ENCODE results near the gene SAMD9.
A peak's percentile ranks its signal among the peaks of the same experiment; 100 is the strongest.

The SAMD9 gene

DNA sequence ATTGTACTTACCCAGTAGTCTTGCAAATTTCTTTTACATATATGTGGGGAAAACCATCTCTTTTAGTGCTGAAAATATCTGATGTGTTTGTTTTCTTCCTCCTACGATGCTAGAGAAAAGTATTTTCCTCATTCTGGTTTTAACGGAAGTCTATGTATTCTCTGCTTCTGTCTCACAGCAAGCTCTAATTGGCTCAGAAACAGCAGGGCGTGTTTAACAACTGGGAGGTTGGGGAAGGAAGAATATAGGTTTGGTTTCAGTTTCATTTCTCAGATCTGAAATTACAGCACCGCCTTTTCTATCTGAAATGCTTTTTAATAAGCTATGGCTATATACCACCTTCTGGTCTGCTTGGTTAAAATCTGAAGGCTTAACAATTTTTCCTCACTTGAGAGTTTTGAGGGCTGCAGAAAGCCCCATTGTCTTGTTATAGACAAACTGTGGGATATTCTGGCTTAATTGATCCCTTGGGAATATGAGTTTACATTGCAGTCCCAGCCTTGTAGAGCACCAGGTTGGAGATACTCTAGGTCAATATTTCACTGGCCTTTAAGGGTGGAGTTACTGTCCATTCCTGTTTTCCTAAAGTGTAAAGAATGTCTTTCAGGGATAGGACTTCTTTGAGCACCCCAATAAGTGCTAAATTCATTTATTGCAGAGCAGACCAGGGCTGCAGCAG, at the start of gene SAMD9:
SAMD9 (minus strand) TSS at position 128 of the 679 bp plus-strand sequence. CDS start 11,882 bp downstream, outside the sequence.
- H3K27me3 ChIP-seq (ENCODE audit: control insufficient read depth in 2 of 2, insufficient read depth in 2 of 2, low read length in 2 of 2): no peaks in the 10 kb centered on the region
- peak within 1 kb of the TSS; percentile 26 to 68 for H3K9ac ChIP-seq (ENCODE audit: low read depth in 1 of 2, low read length in 2 of 2)
- H3K9me3 ChIP-seq (ENCODE audit: control insufficient read depth in 2 of 2, low read length in 2 of 2): no peaks in the 10 kb centered on the region
- peak within 1 kb of the TSS; percentile 70 to 80 for H3K4me3 ChIP-seq (ENCODE audit: low read length in 2 of 2)
- peaks cover 0 to 3% of the 10 kb centered on the region in 2 donors for H3K36me3 ChIP-seq (ENCODE audit: control insufficient read depth in 2 of 2, insufficient read depth in 2 of 2, low read length in 2 of 2)
- H3K4me1 ChIP-seq (ENCODE audit: control insufficient read depth in 2 of 2, insufficient read depth in 2 of 2, low read length in 2 of 2): peaks cover 10 to 13% of the 10 kb centered on the region in 2 donors
- H3K27ac ChIP-seq (ENCODE audit: low read depth in 2 of 2, low read length in 2 of 2): peak within 1 kb of the TSS; percentile 67 to 77

DNA sequence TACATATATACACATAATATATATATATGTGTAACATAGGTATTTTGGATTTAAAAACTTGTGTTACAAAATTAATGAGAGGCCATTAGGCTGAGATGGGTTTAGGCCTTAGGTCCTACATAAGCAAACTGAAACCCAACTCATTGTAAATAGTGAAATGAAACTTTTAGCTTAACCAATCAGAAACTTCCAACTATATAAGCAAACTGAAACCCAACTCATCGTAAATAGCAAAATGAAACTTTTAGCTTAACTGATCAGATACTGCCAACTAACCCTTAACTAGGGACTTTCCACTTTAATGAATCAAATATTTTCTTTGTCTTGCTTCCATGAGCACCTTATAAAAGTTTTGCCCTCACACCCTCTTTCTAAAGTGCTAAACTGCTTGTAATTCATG, 47.7 kb upstream of the SAMD9 start:
- Histone ChIP-seq H3K9me3 (ENCODE audit: control insufficient read depth in 2 of 2, low read length in 2 of 2) (no peaks in the 10 kb centered on the region), H3K4me1 (ENCODE audit: control insufficient read depth in 2 of 2, insufficient read depth in 2 of 2, low read length in 2 of 2) (no peaks in the 10 kb centered on the region), H3K4me3 (ENCODE audit: low read length in 2 of 2) (peak overlapping the region in 1 of 2 donors; percentile 9), H3K9ac (ENCODE audit: low read depth in 1 of 2, low read length in 2 of 2) (no peak overlapping the region), H3K27ac (ENCODE audit: low read depth in 2 of 2, low read length in 2 of 2) (no peak overlapping the region), H3K36me3 (ENCODE audit: control insufficient read depth in 2 of 2, insufficient read depth in 2 of 2, low read length in 2 of 2) (no peaks in the 10 kb centered on the region), H3K27me3 (ENCODE audit: control insufficient read depth in 2 of 2, insufficient read depth in 2 of 2, low read length in 2 of 2) (no peaks in the 10 kb centered on the region)

DNA sequence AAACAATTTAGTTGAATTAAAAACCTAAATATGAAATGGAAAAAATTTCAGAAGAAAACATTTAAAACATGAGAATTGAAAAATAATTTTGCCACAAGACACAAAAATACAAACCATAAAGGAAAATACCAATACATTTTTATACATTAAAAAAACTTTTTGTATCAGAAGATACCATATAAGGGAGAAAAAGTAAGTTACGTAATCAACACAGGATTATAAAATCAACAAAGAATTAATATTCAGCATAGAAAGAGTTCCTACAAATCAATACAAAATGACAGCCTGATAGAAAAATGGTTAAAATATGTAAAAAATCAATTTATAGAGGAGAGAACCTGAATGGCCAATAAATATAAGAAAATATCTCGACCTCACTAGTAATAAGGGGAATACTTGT, 47.0 kb upstream of the SAMD9 start:
- no peak overlapping the region for H3K27ac ChIP-seq (ENCODE audit: low read depth in 2 of 2, low read length in 2 of 2)
- no peak overlapping the region for H3K4me3 ChIP-seq (ENCODE audit: low read length in 2 of 2)
- no peaks in the 10 kb centered on the region for H3K27me3 ChIP-seq (ENCODE audit: control insufficient read depth in 2 of 2, insufficient read depth in 2 of 2, low read length in 2 of 2)
- H3K9ac ChIP-seq (ENCODE audit: low read depth in 1 of 2, low read length in 2 of 2): no peak overlapping the region
- no peaks in the 10 kb centered on the region for H3K36me3 ChIP-seq (ENCODE audit: control insufficient read depth in 2 of 2, insufficient read depth in 2 of 2, low read length in 2 of 2)
- no peaks in the 10 kb centered on the region for H3K4me1 ChIP-seq (ENCODE audit: control insufficient read depth in 2 of 2, insufficient read depth in 2 of 2, low read length in 2 of 2)
- H3K9me3 ChIP-seq (ENCODE audit: control insufficient read depth in 2 of 2, low read length in 2 of 2): no peaks in the 10 kb centered on the region

DNA sequence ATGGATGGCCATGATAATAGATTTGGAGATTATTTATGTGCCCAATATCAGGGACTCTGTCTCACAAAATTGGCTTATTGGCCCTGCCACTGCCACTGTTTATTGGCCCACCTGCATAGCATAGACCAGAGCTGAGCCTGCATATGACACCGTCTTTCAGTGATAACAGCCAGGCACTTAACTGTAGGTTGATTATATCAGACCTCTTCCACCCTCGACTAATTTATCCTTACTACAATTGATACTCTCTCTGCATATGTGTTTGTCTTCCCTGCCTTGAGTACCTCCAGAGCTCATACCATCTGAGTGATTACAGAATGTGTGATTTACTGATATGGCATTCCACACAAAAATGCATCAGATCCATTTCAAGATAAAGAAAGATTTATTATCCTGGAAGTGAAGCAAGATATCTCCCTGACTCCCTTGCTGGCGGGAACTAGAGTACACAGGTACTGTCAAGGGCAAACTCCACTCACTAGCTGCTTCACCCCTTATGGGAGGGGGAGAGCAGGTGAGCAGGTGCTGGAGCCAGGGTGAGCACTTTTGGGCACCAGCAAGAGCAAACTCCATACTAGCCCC, 43.5 kb upstream of the SAMD9 start:
- no peaks in the 10 kb centered on the region for H3K27me3 ChIP-seq (ENCODE audit: control insufficient read depth in 2 of 2, insufficient read depth in 2 of 2, low read length in 2 of 2)
- H3K9me3 ChIP-seq (ENCODE audit: control insufficient read depth in 2 of 2, low read length in 2 of 2): no peaks in the 10 kb centered on the region
- H3K9ac ChIP-seq (ENCODE audit: low read depth in 1 of 2, low read length in 2 of 2): no peak overlapping the region
- H3K4me3 ChIP-seq (ENCODE audit: low read length in 2 of 2): no peak overlapping the region
- H3K36me3 ChIP-seq (ENCODE audit: control insufficient read depth in 2 of 2, insufficient read depth in 2 of 2, low read length in 2 of 2): no peaks in the 10 kb centered on the region
- H3K4me1 ChIP-seq (ENCODE audit: control insufficient read depth in 2 of 2, insufficient read depth in 2 of 2, low read length in 2 of 2): no peaks in the 10 kb centered on the region
- H3K27ac ChIP-seq (ENCODE audit: low read depth in 2 of 2, low read length in 2 of 2): no peak overlapping the region

DNA sequence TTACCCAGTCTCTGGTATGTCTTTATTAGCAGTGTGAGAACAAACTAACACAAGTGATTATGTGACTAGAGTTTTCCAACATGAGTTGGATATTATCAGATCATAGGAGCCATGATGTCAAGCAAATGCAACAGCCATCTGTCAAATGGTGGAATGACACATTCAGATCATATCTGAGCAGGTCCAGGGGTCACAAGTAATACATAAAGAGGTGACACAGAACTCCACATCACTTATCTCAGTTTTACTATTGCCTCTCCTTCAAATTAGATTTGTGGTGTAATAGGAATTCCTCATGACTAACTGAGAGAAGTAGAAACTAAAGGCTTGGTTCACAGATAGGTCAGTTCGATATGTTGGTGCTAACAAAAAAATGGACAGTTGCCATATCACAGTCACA, 42.6 kb upstream of the SAMD9 start:
- H3K4me3 ChIP-seq (ENCODE audit: low read length in 2 of 2): no peak overlapping the region
- H3K9ac ChIP-seq (ENCODE audit: low read depth in 1 of 2, low read length in 2 of 2): no peak overlapping the region
- no peaks in the 10 kb centered on the region for H3K4me1 ChIP-seq (ENCODE audit: control insufficient read depth in 2 of 2, insufficient read depth in 2 of 2, low read length in 2 of 2)
- H3K36me3 ChIP-seq (ENCODE audit: control insufficient read depth in 2 of 2, insufficient read depth in 2 of 2, low read length in 2 of 2): no peaks in the 10 kb centered on the region
- no peaks in the 10 kb centered on the region for H3K9me3 ChIP-seq (ENCODE audit: control insufficient read depth in 2 of 2, low read length in 2 of 2)
- H3K27ac ChIP-seq (ENCODE audit: low read depth in 2 of 2, low read length in 2 of 2): no peak overlapping the region
- no peaks in the 10 kb centered on the region for H3K27me3 ChIP-seq (ENCODE audit: control insufficient read depth in 2 of 2, insufficient read depth in 2 of 2, low read length in 2 of 2)

DNA sequence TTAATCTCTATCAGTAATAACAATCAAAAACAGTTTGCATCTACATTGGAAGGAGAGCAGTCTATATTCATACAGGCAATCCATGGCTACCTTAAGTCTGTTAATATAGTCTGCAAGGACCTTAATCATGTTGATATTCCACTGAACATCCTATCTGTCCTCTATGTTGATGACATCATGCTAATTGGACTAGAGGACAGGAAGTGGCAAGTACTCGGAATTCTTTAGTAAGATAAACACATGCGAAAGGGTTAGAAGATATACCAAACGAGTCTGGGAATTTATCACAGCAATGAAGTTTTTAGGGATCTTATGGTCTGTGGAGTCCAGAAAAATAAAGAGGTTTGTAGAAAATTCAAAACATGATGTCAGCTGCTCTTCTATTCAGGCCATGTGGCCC, 41.7 kb upstream of the SAMD9 start:
- no peaks in the 10 kb centered on the region for H3K36me3 ChIP-seq (ENCODE audit: control insufficient read depth in 2 of 2, insufficient read depth in 2 of 2, low read length in 2 of 2)
- H3K9me3 ChIP-seq (ENCODE audit: control insufficient read depth in 2 of 2, low read length in 2 of 2): no peaks in the 10 kb centered on the region
- no peak overlapping the region for H3K27ac ChIP-seq (ENCODE audit: low read depth in 2 of 2, low read length in 2 of 2)
- H3K27me3 ChIP-seq (ENCODE audit: control insufficient read depth in 2 of 2, insufficient read depth in 2 of 2, low read length in 2 of 2): no peaks in the 10 kb centered on the region
- no peak overlapping the region for H3K4me3 ChIP-seq (ENCODE audit: low read length in 2 of 2)
- no peak overlapping the region for H3K9ac ChIP-seq (ENCODE audit: low read depth in 1 of 2, low read length in 2 of 2)
- H3K4me1 ChIP-seq (ENCODE audit: control insufficient read depth in 2 of 2, insufficient read depth in 2 of 2, low read length in 2 of 2): no peaks in the 10 kb centered on the region

DNA sequence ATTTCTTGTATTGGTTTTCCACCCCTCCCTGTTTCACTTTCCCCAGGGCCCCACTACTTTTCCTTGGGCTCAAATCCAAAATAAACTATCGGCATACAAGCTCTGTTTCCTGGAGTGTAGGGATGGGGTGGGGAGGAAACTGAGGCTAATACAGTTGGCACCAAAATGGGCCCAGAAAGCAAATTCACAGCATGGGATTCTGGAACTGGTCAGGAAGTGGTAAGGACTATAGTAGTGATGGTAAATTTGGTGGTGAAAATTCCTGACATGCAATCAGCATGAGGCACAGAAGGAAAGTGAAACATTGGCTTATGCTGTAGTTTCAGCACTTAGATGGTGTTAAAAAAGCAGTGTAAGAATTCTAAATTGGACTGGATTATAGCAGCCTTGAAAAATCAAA, 39.1 kb upstream of the SAMD9 start:
- Histone ChIP-seq H3K4me3 (ENCODE audit: low read length in 2 of 2) (no peak overlapping the region), H3K9me3 (ENCODE audit: control insufficient read depth in 2 of 2, low read length in 2 of 2) (no peaks in the 10 kb centered on the region)

DNA sequence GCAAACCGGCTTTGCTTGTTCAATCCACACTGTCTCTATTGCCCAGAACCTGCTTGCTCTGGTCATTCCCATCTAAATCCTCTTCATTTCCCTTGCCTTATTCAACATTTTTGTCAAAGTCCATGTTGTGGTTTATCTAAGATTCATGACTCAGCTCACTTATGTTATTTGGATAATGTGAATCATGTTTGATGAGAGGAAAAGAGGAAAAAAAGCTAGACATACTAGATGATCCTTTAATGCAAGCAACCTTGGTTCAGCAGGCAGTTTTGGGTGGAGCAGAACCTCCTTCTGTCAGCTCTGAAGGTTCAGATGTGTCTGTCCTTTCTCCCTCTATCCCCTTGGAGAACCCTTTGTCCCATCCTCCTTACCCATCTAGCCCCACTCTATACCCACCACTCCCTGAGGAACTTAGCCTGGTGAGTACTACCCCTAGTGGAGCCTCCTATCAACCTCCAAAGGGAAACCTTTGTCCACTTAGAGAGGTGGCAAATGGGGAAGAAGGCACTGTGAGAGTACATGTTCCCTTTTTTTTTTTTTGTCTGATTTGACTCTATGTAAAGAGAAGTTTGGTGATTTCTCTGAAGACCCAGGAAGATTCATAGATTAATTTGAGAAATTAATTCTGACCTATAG, 32.5 kb upstream of the SAMD9 start:
- Histone ChIP-seq H3K4me1 (ENCODE audit: control insufficient read depth in 2 of 2, insufficient read depth in 2 of 2, low read length in 2 of 2) (peaks cover 6 to 12% of the 10 kb centered on the region in 2 donors), H3K4me3 (ENCODE audit: low read length in 2 of 2) (no peak overlapping the region), H3K9me3 (ENCODE audit: control insufficient read depth in 2 of 2, low read length in 2 of 2) (no peaks in the 10 kb centered on the region), H3K27me3 (ENCODE audit: control insufficient read depth in 2 of 2, insufficient read depth in 2 of 2, low read length in 2 of 2) (no peaks in the 10 kb centered on the region), H3K36me3 (ENCODE audit: control insufficient read depth in 2 of 2, insufficient read depth in 2 of 2, low read length in 2 of 2) (no peaks in the 10 kb centered on the region), H3K9ac (ENCODE audit: low read depth in 1 of 2, low read length in 2 of 2) (no peak overlapping the region), H3K27ac (ENCODE audit: low read depth in 2 of 2, low read length in 2 of 2) (no peak overlapping the region)

More for the DNA sequence above, 39.1 kb upstream of the SAMD9 start:
- no peaks in the 10 kb centered on the region for H3K4me1 ChIP-seq (ENCODE audit: control insufficient read depth in 2 of 2, insufficient read depth in 2 of 2, low read length in 2 of 2)
- H3K9ac ChIP-seq (ENCODE audit: low read depth in 1 of 2, low read length in 2 of 2): no peak overlapping the region
- no peak overlapping the region for H3K27ac ChIP-seq (ENCODE audit: low read depth in 2 of 2, low read length in 2 of 2)
- no peaks in the 10 kb centered on the region for H3K27me3 ChIP-seq (ENCODE audit: control insufficient read depth in 2 of 2, insufficient read depth in 2 of 2, low read length in 2 of 2)
- no peaks in the 10 kb centered on the region for H3K36me3 ChIP-seq (ENCODE audit: control insufficient read depth in 2 of 2, insufficient read depth in 2 of 2, low read length in 2 of 2)

DNA sequence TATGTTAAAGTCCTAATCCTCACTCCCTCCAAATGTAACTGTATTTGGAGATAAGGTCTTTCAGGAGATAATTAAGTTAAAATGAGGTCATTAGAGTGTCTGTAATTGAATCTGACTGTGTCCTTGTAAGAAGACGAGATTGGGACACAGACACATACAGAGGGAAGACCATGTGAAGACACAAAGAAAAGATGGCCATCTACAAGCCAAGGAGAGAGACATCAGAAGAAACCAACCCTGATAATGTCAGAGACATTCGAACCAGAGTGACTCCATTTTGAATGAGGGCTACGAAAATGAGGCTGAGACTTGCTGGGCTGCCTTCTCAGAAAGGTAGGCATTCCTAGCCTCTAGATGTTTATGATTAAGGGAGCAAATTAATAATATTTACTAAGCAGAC, 30.9 kb upstream of the SAMD9 start:
- peak overlapping the region; percentile 53 to 74 for H3K9ac ChIP-seq (ENCODE audit: low read depth in 1 of 2, low read length in 2 of 2)
- peaks cover 6 to 12% of the 10 kb centered on the region in 2 donors for H3K36me3 ChIP-seq (ENCODE audit: control insufficient read depth in 2 of 2, insufficient read depth in 2 of 2, low read length in 2 of 2)
- no peaks in the 10 kb centered on the region for H3K27me3 ChIP-seq (ENCODE audit: control insufficient read depth in 2 of 2, insufficient read depth in 2 of 2, low read length in 2 of 2)
- no peaks in the 10 kb centered on the region for H3K9me3 ChIP-seq (ENCODE audit: control insufficient read depth in 2 of 2, low read length in 2 of 2)
- peaks cover 6 to 12% of the 10 kb centered on the region in 2 donors for H3K4me1 ChIP-seq (ENCODE audit: control insufficient read depth in 2 of 2, insufficient read depth in 2 of 2, low read length in 2 of 2)
- peak overlapping the region; percentile 63 to 64 for H3K27ac ChIP-seq (ENCODE audit: low read depth in 2 of 2, low read length in 2 of 2)
- H3K4me3 ChIP-seq (ENCODE audit: low read length in 2 of 2): peak overlapping the region; percentile 71 to 89

DNA sequence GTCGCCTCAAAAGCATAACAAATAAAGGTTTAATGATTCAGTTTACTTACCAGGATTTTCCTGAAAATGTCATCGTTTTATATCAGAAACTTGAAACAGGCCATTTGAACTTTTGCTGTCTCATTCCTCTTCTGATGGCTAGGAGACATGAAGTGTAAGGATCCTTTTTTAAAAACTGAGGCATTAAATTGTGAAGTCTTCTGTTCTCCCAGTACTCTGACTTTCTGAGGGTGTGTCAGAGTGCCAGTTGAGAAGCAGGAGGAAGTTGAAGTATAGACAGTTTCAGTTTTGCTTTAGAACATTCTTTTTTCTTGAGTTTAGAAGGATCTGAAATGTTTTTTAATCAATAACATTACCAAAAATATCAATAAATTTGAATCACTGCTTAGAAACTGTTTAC, 30.4 kb upstream of the SAMD9 start, which contains the start of gene SAMD9L:
SAMD9L (minus strand) TSS at position 242 of the 400 bp plus-strand sequence. CDS start 12,414 bp downstream, outside the sequence.
- H3K9me3 ChIP-seq (ENCODE audit: control insufficient read depth in 2 of 2, low read length in 2 of 2): no peaks in the 10 kb centered on the region
- H3K9ac ChIP-seq (ENCODE audit: low read depth in 1 of 2, low read length in 2 of 2): peak within 1 kb of the TSS; percentile 53 to 74
- peaks cover 7 to 18% of the 10 kb centered on the region in 2 donors for H3K36me3 ChIP-seq (ENCODE audit: control insufficient read depth in 2 of 2, insufficient read depth in 2 of 2, low read length in 2 of 2)
- H3K4me1 ChIP-seq (ENCODE audit: control insufficient read depth in 2 of 2, insufficient read depth in 2 of 2, low read length in 2 of 2): peaks cover 6 to 12% of the 10 kb centered on the region in 2 donors
- peak within 1 kb of the TSS; percentile 63 to 64 for H3K27ac ChIP-seq (ENCODE audit: low read depth in 2 of 2, low read length in 2 of 2)
- no peaks in the 10 kb centered on the region for H3K27me3 ChIP-seq (ENCODE audit: control insufficient read depth in 2 of 2, insufficient read depth in 2 of 2, low read length in 2 of 2)
- H3K4me3 ChIP-seq (ENCODE audit: low read length in 2 of 2): peak within 1 kb of the TSS; percentile 71 to 89

Measured in mucosa of rectum (tissue), 2 donors.